Stimulated activated CD4-positive, alpha-beta T cell treated with anti-CD3 and anti-CD28 coated beads, Interleukin-15, amount 100 ng/mL, for 24 hours (primary cell): Measurements from ENCODE around the gene MAP3K20.
"Not testable (repeated sequence)": the region's sequence is repeated elsewhere in the genome, so short reads cannot be mapped to it uniquely, and the experiment has no call there.

Experiments used
- DNase-seq: peaks from one replicate; pipeline ENCODE4 v3.0.0-alpha.2; 2020

MAP3K20 gene

DNA sequence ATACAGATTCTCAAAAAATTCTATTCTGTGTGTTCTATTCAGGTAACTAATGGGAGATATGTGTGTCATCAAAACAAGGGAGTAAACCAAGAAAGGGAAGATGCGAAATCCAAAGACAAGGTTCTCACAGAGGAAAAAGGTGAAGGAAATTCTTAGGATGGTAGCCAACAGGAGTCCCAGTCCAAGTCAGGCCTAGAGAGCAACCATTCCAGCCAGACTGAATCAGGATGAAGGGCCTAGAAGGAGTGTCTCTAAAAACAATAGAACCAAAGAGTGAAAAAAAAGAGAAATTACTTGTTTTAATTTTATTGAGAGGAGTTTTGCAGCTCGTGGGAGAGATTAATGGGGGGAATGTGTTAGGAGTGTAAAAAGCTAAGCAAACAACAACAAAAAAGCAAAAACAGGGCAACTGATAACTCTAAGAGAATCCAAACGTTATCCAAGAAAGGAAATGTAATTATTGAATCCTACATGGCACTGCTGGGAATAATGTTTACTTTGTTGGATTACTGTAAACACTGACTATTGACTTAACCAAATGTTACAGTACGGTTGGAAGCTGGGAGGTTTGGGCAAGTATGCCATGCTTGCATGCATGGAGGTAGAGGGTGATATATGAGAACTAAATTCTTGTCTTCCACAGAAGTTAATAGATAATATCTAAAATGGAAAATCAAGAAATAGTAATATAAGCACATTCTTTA lies 12.3 kb downstream of the MAP3K20 start:
- DNase-seq, result no peak

GRCh38 chr2:173090276-173090877 lies 14.7 kb downstream of the MAP3K20 start:
- no peak for DNase-seq

DNA sequence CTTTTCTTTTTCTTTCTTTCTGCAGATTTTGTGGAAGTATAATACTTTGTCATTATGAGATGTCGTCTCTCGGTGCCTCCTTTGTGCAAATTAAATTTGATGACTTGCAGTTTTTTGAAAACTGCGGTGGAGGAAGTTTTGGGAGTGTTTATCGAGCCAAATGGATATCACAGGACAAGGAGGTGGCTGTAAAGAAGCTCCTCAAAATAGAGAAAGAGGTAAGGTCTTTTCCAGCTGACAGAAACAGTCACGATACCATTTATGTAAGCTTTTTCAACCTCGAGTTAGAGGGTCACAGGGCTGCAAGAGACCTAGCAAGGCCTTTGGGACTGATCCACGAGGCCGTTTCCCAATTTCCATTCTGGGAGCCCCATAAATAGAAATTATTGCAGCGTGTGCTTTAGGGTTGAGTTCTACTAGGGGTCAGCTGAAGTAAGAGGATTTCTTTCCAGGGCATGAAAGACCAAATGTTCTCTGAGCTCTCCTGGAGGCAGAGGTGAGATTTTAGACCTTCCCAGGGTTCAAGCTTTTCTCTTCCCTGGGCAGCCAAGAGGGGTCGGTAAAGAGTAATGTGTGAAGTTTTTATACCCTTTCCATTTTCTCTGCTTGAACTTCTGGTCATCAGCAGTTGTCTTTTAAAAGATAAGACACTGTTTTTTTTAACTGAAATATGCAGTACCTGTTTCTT lies 15.5 kb downstream of the MAP3K20 start:
- no peak for DNase-seq

DNA sequence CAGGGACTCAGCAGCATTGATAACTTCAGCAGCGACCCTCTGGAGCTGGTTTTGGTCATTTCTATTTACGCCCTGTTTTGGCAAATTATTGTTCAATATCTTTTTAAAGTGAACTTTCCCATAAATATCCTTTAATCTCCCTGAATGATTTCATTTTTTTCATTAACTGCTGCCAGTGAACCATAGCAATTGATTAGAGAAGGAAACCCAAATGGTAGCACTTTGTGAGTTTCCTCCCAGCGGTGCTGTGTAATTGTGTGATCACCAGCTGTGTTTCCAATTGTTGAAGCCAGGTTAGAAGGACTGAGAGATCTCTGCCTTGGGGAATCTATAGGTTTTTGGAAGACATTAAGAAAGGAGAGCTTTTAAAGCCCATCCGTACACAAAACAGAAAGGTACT lies 16.3 kb downstream of the MAP3K20 start:
- DNase-seq, result no peak

DNA sequence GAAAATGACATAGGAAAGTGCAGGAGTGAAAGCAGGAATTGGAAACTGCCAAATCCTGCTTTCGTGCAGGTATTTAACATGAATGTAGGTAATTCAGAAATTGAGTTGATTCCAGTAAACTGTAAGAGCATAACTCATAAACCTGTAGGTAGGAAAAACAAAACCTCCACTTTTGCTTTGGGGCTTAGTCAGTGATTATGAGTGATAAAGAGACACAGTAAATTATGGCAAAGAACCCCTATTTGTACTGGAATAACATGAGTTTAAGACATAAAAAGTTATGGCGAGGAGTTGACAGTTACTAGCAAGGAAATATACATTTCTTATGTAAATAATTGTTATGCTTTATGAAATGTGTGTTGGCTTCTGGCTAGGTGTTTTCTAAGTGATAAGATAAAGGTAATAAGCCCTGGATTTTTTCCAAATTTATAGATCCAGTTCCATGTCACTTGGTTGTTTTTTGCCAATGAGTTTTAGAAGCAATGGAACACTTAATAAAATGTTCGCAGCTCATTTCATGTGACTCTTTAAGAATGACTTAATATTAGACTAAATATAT lies 17.3 kb downstream of the MAP3K20 start:
- DNase-seq, result no peak

- DNase-seq, result not testable (repeated sequence)
Measured at GRCh38 chr2:173093617-173094016, 18.0 kb downstream of the MAP3K20 start.

GRCh38 chr2:173094731-173095130 lies 19.1 kb downstream of the MAP3K20 start:
- no peak for DNase-seq

DNA sequence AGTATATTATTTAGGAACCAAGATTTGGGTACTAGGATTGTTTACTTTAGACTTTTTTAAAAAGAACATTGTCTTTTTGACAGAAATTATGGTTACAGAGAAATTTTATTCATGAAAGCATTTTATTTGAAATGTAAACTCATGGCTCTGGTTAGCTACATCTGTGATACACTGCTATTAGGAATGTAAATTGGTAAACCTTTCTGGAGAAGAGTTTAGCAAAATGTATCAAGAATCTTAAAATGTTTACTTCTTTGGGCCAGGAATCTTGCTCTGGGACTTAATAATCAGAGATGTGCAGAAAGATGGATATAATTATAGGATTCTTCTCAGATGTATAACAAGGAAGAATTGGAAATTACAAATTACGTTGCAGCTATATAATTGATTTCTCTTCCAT lies 19.7 kb downstream of the MAP3K20 start:
- no peak for DNase-seq

GRCh38 chr2:173099271-173099670 lies 23.6 kb downstream of the MAP3K20 start:
- DNase-seq, result no peak

DNA sequence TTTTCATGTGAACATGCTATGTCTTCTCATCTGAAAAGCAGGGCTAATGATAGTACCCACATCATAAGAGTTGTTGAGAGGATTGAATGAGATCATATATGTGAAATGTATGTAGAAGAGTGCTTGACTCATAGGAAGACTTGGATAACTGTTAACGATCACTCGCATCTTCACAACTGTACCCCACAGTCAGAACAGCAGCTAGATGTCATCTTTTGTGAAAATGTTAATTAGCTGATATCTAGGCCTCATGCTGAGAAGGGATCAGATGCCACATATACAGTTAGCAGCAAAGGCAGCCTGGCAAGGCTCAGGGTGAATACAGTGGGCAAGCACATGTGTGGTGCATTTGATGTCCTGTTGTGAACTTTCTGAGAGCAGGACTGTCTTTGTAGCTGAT lies 24.2 kb downstream of the MAP3K20 start:
- no peak for DNase-seq

- DNase-seq, result no peak
Measured at GRCh38 chr2:173101687-173102086, 26.0 kb downstream of the MAP3K20 start.

- DNase-seq, result no peak
Measured at GRCh38 chr2:173104156-173104555, 28.5 kb downstream of the MAP3K20 start.

GRCh38 chr2:173106959-173107628 lies 31.4 kb downstream of the MAP3K20 start:
- no peak for DNase-seq

DNA sequence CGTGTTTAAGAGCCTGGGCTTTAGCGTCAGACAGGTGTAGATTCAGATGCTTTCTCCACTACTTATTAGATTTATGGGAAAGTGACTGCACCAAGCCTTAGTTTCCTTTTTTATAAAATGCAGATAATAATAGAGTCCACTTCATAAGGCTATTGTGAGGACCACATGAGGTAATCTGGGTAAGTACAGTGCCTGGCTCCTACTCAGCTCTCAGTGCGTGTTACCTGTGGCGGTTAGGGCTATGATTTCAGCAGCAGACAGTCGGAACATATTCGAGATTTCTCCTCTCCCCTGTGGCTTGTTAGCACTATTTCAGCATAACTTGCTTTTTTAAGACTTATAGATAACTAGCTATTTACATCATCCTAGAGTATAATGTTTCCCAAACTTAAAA lies 32.0 kb downstream of the MAP3K20 start:
- DNase-seq, result no peak

DNA sequence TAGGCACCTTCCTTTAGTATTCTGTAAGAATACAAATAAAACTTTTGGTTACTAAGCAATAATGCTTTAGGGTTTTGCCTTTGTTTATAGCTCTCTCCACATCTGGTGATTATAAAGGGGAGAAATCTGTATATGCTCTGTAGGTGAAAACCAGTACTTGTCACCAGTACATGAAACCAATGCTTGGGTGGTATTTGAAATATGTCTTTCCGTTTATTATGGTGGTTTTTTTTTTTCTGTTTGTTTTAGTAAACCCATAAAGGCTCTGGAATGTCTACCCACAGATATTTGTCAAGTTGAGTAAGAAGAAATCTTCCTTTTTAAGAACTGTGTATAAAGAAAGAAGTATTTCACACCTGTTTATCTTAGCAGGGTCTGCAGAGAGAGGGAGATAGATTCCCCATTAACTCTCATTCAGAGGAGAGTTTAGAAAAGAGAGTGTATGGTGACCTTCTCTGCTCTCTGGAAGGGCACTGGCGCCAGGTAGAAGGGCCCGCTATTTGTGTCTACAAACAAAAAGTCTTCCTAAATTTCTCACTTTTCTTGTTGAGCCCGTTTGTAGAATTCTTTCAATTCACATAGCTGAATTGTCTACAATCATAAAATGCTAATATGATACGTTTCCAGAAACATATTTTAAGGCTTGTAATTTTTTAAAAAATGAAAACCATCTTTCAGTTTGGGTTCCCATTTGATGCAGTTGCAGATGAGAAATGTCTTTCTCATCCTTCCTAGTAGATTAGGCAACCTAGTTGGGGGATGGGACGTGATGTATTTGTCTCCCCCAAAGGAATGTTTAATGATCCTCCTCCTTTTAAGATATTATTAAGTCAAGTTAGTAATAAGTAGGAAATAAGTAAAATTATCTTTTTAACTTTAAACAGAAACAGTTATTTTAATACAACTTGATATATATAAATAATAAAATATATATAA lies 33.9 kb downstream of the MAP3K20 start:
- DNase-seq, result no peak

DNA sequence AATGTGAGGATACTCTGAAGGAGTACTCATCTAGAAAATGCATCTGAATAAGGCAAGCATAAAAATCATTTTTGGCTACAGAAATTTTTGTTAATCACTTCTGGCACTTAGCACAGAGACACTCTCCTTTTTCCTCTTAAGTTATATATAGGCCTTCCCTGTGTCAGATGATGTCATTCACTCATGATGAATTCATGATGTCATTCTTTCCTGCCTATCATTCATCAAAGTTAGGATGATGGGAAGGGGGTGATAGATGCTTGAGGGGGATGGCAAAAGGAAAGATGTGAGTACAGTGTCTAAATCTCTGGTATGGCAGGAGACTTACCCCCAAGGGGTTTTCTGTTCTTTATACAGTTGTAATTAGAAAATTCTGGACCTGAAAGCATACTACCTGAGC lies 42.0 kb downstream of the MAP3K20 start:
- DNase-seq, result no peak

GRCh38 chr2:173118395-173118794 lies 42.7 kb downstream of the MAP3K20 start:
- no peak for DNase-seq

- no peak for DNase-seq
Measured at GRCh38 chr2:173119069-173119807, 43.6 kb downstream of the MAP3K20 start.

DNA sequence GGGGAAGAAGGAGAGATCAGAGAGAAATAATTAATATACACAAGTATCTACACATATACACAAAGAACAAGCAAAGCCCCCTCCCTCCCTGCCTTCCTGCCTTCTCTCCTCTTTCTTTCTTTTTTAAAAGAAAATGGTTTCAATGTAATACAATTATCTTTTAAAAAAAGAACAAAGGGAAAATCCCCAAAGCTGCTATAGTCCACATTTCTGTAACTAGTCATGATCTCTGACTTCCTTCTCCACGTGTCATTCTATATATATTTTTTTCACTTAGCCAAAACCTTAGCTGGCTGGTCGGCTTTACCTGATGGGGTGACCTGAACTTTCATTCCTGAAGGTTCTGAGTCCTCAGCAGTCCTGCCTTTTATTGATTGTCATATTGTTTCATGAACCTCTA lies 44.3 kb downstream of the MAP3K20 start:
- no peak for DNase-seq

- DNase-seq, result no peak
Measured at GRCh38 chr2:173122936-173123335, 47.3 kb downstream of the MAP3K20 start.

GRCh38 chr2:173124441-173124840 lies 48.8 kb downstream of the MAP3K20 start:
- no peak for DNase-seq

GRCh38 chr2:173126819-173127218 lies 51.2 kb downstream of the MAP3K20 start:
- DNase-seq, result no peak
